ENCODE data around the gene ARRDC1. TPM values are rescaled to one million over a fixed set of nuclear protein-coding genes. Genes with fewer than 3 reads are reported as not detected.

Gene ARRDC1
- polyA plus RNA-seq, 1 of the 3 experiments (the other 2 are of a cell fraction) = 49.7 TPM

GRCh38 chr9:137578518-137579258 is 26.8 kb upstream of the ARRDC1 start, which contains the start of gene DPH7 (continued):
- TF ChIP-seq, protein P1, sequence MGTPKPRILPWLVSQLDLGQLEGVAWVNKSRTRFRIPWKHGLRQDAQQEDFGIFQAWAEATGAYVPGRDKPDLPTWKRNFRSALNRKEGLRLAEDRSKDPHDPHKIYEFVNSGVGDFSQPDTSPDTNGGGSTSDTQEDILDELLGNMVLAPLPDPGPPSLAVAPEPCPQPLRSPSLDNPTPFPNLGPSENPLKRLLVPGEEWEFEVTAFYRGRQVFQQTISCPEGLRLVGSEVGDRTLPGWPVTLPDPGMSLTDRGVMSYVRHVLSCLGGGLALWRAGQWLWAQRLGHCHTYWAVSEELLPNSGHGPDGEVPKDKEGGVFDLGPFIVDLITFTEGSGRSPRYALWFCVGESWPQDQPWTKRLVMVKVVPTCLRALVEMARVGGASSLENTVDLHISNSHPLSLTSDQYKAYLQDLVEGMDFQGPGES (IDR thresholded peaks at IDR 0.05; ENCODE audit: low read depth, low read length) = no peak
- TF ChIP-seq ELF1 (IDR thresholded peaks at IDR 0.05) (peak; percentile 54; the same call in 1 of the 2 replicates), MXI1 (IDR thresholded peaks at IDR 0.05; ENCODE audit: low read depth, low read length) (peak; percentile 59)
- TF ChIP-seq, protein P2, sequence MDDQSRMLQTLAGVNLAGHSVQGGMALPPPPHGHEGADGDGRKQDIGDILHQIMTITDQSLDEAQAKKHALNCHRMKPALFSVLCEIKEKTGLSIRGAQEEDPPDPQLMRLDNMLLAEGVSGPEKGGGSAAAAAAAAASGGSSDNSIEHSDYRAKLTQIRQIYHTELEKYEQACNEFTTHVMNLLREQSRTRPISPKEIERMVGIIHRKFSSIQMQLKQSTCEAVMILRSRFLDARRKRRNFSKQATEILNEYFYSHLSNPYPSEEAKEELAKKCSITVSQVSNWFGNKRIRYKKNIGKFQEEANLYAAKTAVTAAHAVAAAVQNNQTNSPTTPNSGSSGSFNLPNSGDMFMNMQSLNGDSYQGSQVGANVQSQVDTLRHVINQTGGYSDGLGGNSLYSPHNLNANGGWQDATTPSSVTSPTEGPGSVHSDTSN (IDR thresholded peaks at IDR 0.05) = peak; percentile 32; the same call in 1 of the 2 replicates

DNA sequence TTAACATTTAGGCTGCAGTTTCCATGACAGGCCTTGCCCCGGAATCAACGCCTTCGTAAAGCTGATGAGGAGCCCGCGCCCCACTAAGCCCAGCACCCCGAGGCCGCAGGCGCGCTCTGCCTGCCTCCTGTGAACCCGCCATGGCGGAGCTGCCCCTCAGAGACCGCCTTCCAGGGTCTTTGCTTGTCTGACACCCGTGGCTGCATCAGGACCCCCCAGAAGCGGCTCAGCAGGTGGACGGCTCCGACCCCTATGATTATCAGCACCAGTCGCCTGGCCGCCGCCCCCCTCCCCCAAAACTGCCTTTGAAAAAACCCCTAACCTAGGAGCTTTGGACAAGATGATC is 26.3 kb upstream of the ARRDC1 start:
- ChIA-PET CTCF (interaction anchor here (0.7 to 4.0 kb wide), 13 partner anchors 9 to 59 kb away, joined by 3 to 27 read pairs (median 4); partner anchors contain the start of genes EHMT1 and ZMYND19), POLR2A (interaction anchor here (0.5 kb wide), 1 partner anchor 12 kb away, joined by 3 read pairs; no protein-coding TSS in a partner anchor)
- Histone ChIP-seq H4K20me1 (ENCODE audit: insufficient read depth) (0 out of 2 replicates have a peak, but pooled peaks cover 7% of the 10 kb centered on the region), H3K9ac (no peak overlapping the region), H3K4me2 (peak overlapping the region; percentile 93; the same call in 1 of the 2 replicates), H3K9me3 (no peaks in the 10 kb centered on the region), H2AFZ (ENCODE audit: low read depth) (peak overlapping the region; percentile 65; the same call in 1 of the 2 replicates), H3K4me1 (ENCODE audit: control insufficient read depth in 1 of 2, insufficient read depth in 2 of 2, low read depth in 1 of 2, low read length in 1 of 2) (peaks cover 6 to 14% of the 10 kb centered on the region in 2 experiments; a peak in 3 of 4 replicates), H3K79me2 (ENCODE audit: insufficient read depth) (peaks cover 44% of the 10 kb centered on the region), H3K36me3 (replicated peaks in 1 of 2; ENCODE audit: control insufficient read depth in 1 of 2, insufficient read depth in 2 of 2, low read length in 1 of 2) (peaks cover 11 to 56% of the 10 kb centered on the region in 2 experiments), H3K27me3 (ENCODE audit: insufficient read depth) (no peaks in the 10 kb centered on the region), H3K4me3 (ENCODE audit: low read depth in 2 of 2, low read length in 1 of 2) (peak overlapping the region in 1 of 2 experiments; percentile 95; a peak in 2 of 4 replicates), H3K27ac (ENCODE audit: low read depth in 2 of 2, low read length in 1 of 2) (peak overlapping the region in 1 of 2 experiments; percentile 55; a peak in 1 of 4 replicates), H3F3A (replicated peaks; ENCODE audit: insufficient read depth) (peaks cover 3% of the 10 kb centered on the region), H3K9me2 (no peaks in the 10 kb centered on the region)
- TF ChIP-seq USF1 (IDR thresholded peaks at IDR 0.05; ENCODE audit: borderline replicate concordance, low read depth) (no peak), NRF1 (IDR thresholded peaks at IDR 0.05; ENCODE audit: low read depth, low read length) (no peak), EZH2phosphoT487 (IDR thresholded peaks at IDR 0.05; ENCODE audit: borderline replicate concordance, low read depth) (no peak)
- TF ChIP-seq, protein P3, sequence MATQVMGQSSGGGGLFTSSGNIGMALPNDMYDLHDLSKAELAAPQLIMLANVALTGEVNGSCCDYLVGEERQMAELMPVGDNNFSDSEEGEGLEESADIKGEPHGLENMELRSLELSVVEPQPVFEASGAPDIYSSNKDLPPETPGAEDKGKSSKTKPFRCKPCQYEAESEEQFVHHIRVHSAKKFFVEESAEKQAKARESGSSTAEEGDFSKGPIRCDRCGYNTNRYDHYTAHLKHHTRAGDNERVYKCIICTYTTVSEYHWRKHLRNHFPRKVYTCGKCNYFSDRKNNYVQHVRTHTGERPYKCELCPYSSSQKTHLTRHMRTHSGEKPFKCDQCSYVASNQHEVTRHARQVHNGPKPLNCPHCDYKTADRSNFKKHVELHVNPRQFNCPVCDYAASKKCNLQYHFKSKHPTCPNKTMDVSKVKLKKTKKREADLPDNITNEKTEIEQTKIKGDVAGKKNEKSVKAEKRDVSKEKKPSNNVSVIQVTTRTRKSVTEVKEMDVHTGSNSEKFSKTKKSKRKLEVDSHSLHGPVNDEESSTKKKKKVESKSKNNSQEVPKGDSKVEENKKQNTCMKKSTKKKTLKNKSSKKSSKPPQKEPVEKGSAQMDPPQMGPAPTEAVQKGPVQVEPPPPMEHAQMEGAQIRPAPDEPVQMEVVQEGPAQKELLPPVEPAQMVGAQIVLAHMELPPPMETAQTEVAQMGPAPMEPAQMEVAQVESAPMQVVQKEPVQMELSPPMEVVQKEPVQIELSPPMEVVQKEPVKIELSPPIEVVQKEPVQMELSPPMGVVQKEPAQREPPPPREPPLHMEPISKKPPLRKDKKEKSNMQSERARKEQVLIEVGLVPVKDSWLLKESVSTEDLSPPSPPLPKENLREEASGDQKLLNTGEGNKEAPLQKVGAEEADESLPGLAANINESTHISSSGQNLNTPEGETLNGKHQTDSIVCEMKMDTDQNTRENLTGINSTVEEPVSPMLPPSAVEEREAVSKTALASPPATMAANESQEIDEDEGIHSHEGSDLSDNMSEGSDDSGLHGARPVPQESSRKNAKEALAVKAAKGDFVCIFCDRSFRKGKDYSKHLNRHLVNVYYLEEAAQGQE (IDR thresholded peaks at IDR 0.05; ENCODE audit: low read depth, low read length) = no peak
- WGBS (ENCODE audit: low lambda C conversion rate) = 77% methylated on average over 18 of the region's 19 CpGs
- no peak for DNase-seq
